Fibroblast of mammary gland (primary cell): Measurements from ENCODE around the gene PCDHGB4.
A peak's percentile ranks its signal among the peaks of the same experiment; 100 is the strongest.

Experiments used
- DNase-seq: peaks from one replicate; pipeline ENCODE4 v3.0.0-alpha.2; 2010; ENCODE audit warnings: low read depth
- H3K4me3 ChIP-seq: 2 replicates; pipeline ENCODE4 v1.5.1; 2011; ENCODE audit warnings: low read depth, mild to moderate bottlenecking, low read length, moderate library complexity; ENCODE audit not compliant: control insufficient read depth
- TF ChIP-seq, protein P1 (sequence below): conservative IDR thresholded peaks from 2 replicates; pipeline ENCODE4 v1.5.1; 2011; ENCODE audit warnings: low read depth, low read length, inconsistent platforms; ENCODE audit not compliant: control insufficient read depth, insufficient read depth

PCDHGB4 gene

DNA sequence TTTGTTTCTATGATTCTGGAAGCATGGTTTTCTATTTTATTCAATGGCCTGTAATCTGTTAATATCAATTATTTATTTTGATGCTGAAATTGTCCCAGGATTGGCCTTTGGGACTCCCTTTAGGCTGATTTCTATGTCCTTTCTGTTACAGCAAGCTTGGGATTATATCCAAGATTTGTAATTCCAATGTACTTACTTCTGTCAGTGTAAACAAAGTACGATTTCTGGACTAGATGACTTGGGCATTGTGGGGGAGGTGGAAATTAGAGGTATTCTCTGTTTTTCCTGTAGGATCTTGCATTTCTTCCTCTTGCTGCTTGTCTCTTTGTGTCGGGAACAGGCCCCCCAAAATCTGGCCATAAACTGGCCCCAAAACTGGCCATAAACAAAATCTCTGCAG, 46.5 kb downstream of the PCDHGB4 start:
- TF ChIP-seq, protein P1, sequence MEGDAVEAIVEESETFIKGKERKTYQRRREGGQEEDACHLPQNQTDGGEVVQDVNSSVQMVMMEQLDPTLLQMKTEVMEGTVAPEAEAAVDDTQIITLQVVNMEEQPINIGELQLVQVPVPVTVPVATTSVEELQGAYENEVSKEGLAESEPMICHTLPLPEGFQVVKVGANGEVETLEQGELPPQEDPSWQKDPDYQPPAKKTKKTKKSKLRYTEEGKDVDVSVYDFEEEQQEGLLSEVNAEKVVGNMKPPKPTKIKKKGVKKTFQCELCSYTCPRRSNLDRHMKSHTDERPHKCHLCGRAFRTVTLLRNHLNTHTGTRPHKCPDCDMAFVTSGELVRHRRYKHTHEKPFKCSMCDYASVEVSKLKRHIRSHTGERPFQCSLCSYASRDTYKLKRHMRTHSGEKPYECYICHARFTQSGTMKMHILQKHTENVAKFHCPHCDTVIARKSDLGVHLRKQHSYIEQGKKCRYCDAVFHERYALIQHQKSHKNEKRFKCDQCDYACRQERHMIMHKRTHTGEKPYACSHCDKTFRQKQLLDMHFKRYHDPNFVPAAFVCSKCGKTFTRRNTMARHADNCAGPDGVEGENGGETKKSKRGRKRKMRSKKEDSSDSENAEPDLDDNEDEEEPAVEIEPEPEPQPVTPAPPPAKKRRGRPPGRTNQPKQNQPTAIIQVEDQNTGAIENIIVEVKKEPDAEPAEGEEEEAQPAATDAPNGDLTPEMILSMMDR, result no peak
- no peak overlapping the region for H3K4me3 ChIP-seq

GRCh38 chr5:141437221-141437620, 49.7 kb downstream of the PCDHGB4 start:
- TF ChIP-seq, protein P1, result no peak
- no peak for DNase-seq
- no peak overlapping the region for H3K4me3 ChIP-seq

More for the DNA sequence above, 46.5 kb downstream of the PCDHGB4 start:
- DNase-seq, result peak; percentile 45

DNA sequence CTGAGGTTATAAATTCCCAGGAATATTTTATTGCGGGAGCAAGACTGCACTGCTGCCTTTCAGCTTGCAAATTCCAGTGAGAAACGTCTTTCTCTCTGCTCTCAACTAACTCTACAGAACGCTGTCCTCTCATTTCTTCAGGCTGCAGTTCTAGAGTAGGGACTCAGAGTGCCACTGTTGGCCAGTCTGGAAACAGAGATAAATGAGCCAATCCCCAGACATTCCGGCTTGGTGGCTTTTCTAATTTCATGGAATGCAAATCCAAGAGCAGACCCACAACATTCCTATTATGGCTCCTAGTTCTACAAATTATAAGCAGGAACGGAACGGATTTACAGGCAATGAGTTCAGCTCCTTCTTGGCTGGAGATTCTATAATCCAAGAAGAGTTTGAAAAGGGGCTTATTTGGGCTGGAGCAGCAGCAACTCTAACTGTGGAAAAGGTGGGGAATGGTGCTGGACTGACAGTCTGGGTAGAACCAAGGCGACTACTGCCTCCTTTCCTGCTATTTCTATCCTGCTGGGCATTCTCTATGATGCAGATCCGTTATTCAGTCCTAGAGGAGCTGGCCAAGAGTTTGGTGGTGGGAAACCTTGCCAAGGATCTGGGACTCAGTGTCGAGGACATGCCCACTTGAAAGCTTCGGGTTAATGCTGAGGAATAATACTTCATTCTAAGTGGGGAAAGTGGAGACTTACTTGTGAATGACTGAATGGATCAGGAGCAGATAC, 52.1 kb downstream of the PCDHGB4 start:
- no peak for DNase-seq
- TF ChIP-seq, protein P1, result no peak
- no peak overlapping the region for H3K4me3 ChIP-seq
